ENCODE results near the gene PRXL2B. TPM values are rescaled to one million over a fixed set of nuclear protein-coding genes. Genes with fewer than 3 reads are reported as not detected.

PRXL2B gene
- total RNA-seq, 1 experiment from 2014 or later: 21.5 TPM

- DNase-seq (ENCODE audit: low read depth): no peak
Observed at GRCh38 chr1:2597441-2598328, 11.1 kb downstream of the PRXL2B start.

GRCh38 chr1:2598329-2598931 lies 11.9 kb downstream of the PRXL2B start:
- no peak for DNase-seq (ENCODE audit: low read depth)

GRCh38 chr1:2601721-2602303 lies 15.2 kb downstream of the PRXL2B start:
- DNase-seq (ENCODE audit: low read depth): no peak

GRCh38 chr1:2602311-2602835 lies 15.8 kb downstream of the PRXL2B start:
- no peak for DNase-seq (ENCODE audit: low read depth)

GRCh38 chr1:2602866-2603520 lies 16.4 kb downstream of the PRXL2B start:
- no peak for DNase-seq (ENCODE audit: low read depth)

- no peak for DNase-seq (ENCODE audit: low read depth)
Observed at GRCh38 chr1:2603521-2604155, 17.1 kb downstream of the PRXL2B start.

GRCh38 chr1:2604156-2604843 lies 17.7 kb downstream of the PRXL2B start:
- DNase-seq (ENCODE audit: low read depth): no peak

- DNase-seq (ENCODE audit: low read depth): no peak
Observed at GRCh38 chr1:2604844-2605508, 18.4 kb downstream of the PRXL2B start.

GRCh38 chr1:2605509-2606395 lies 19.2 kb downstream of the PRXL2B start:
- no peak for DNase-seq (ENCODE audit: low read depth)

- DNase-seq (ENCODE audit: low read depth): no peak
Observed at GRCh38 chr1:2606396-2606880, 19.9 kb downstream of the PRXL2B start.

- no peak for DNase-seq (ENCODE audit: low read depth)
Observed at GRCh38 chr1:2606881-2607621, 20.5 kb downstream of the PRXL2B start.

GRCh38 chr1:2607641-2608091 lies 21.1 kb downstream of the PRXL2B start:
- no peak for DNase-seq (ENCODE audit: low read depth)

GRCh38 chr1:2609319-2610035 lies 22.9 kb downstream of the PRXL2B start:
- no peak for DNase-seq (ENCODE audit: low read depth)

- DNase-seq (ENCODE audit: low read depth): no peak
Observed at GRCh38 chr1:2610036-2610959, 23.7 kb downstream of the PRXL2B start.

- DNase-seq (ENCODE audit: low read depth): peak; percentile 6
Observed at GRCh38 chr1:2611031-2611501, 24.5 kb downstream of the PRXL2B start.

- DNase-seq (ENCODE audit: low read depth): no peak
Observed at GRCh38 chr1:2611621-2612437, 25.3 kb downstream of the PRXL2B start.

All from RPMI7951 (cell line).